Measurements from ENCODE around the gene ALDH9A1. TPM values are rescaled to one million over a fixed set of nuclear protein-coding genes. Genes with fewer than 3 reads are reported as not detected.

The ALDH9A1 gene
- total and polyA plus RNA-seq, 2 of the 8 experiments (the other 6 are each of a cell fraction or from before 2014, with no cell fraction given): 57.6 to 63.8 TPM

DNA sequence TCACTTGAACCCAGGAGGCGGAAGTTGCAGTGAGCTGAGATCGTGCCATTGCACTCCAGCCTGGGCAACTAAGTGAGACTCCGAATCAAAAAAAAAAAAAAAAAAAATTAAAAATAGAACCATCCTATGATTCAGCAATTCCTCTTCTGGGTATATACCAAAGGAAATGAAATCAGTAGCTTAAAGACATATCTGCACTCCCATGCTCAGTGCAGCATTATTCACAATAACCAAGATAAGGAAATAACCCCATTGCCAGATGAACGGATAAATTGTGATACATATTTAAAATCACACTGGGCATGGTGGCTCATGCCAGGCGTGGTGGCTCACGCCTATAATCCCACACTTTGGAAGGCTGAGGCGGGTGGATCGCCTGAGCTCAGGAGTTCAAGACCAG is 23.8 kb downstream of the ALDH9A1 start:
- no peak overlapping the region for H2BK12ac ChIP-seq (ENCODE audit: low read depth, low read length)
- no peak overlapping the region for H4K91ac ChIP-seq (replicated peaks; ENCODE audit: insufficient read length, low read length)
- H3K14ac ChIP-seq (ENCODE audit: insufficient read length): no peak overlapping the region
- no peak overlapping the region for H3K56ac ChIP-seq (replicated peaks; ENCODE audit: insufficient read length, low read depth, low read length)
- H3K27ac ChIP-seq (ENCODE audit: low read depth, low read length): no peak overlapping the region
- H2BK5ac ChIP-seq (ENCODE audit: low read depth, low read length): no peak overlapping the region
- H3K9me3 ChIP-seq (ENCODE audit: insufficient read depth in 2 of 2, low read depth in 1 of 2, low read length in 1 of 2): no peaks in the 10 kb centered on the region
- H2AFZ ChIP-seq (ENCODE audit: low read length): no peak overlapping the region
- no peaks in the 10 kb centered on the region for H3K79me1 ChIP-seq (ENCODE audit: low read depth, low read length)
- no peak overlapping the region for H3K4ac ChIP-seq (replicated peaks; ENCODE audit: insufficient read length, low read depth, low read length)
- H2BK120ac ChIP-seq (replicated peaks; ENCODE audit: low read depth, low read length): no peak overlapping the region
- H4K20me1 ChIP-seq (replicated peaks in 1 of 2; ENCODE audit: control insufficient read depth in 1 of 2, insufficient read depth in 2 of 2, low read length in 2 of 2): peaks cover 0 to 2% of the 10 kb centered on the region in 2 experiments
- H3K9ac ChIP-seq (replicated peaks in 1 of 4; ENCODE audit: extremely low read depth in 1 of 4, low read depth in 3 of 4, low read length in 3 of 4): no peak overlapping the region
- no peak overlapping the region for H3K18ac ChIP-seq (ENCODE audit: extremely low read depth, low read length)
- H3K4me1 ChIP-seq (replicated peaks in 1 of 4; ENCODE audit: control insufficient read depth in 3 of 4, insufficient read depth in 4 of 4, low read length in 3 of 4): no peaks in the 10 kb centered on the region
- H3K36me3 ChIP-seq (ENCODE audit: control insufficient read depth in 2 of 4, insufficient read depth in 4 of 4, low read length in 3 of 4): peaks cover 5 to 27% (median 16%) of the 10 kb centered on the region in 4 experiments; a peak in 6 of 8 replicates
- no peak overlapping the region for H2BK15ac ChIP-seq (ENCODE audit: low read length)
- no peaks in the 10 kb centered on the region for H3K79me2 ChIP-seq (ENCODE audit: control insufficient read depth in 1 of 2, insufficient read depth in 2 of 2, low read length in 2 of 2)
- H3K4me2 ChIP-seq (ENCODE audit: insufficient read depth in 1 of 2, low read depth in 2 of 2, low read length in 2 of 2): no peak overlapping the region
- ChIA-PET CTCF (ENCODE audit: partially characterized antibody) (interaction anchor here (0.9 to 1.5 kb wide), 2 partner anchors 73 to 227 kb away, joined by 3 to 4 read pairs; no protein-coding TSS in a partner anchor), POLR2A (ENCODE audit: partially characterized antibody) (no interaction called here)
- H3K4me3 ChIP-seq (ENCODE audit: extremely low read depth in 1 of 4, insufficient read depth in 2 of 4, low read depth in 3 of 4, low read length in 4 of 4): no peak overlapping the region
- H4K5ac ChIP-seq (ENCODE audit: insufficient read length, low read depth, low read length): no peak overlapping the region
- no peak overlapping the region for H2BK20ac ChIP-seq (ENCODE audit: low read length)
- H3K23me2 ChIP-seq (ENCODE audit: low read depth, low read length): no peaks in the 10 kb centered on the region
- H4K8ac ChIP-seq (ENCODE audit: extremely low read depth, insufficient read depth, low read length): no peak overlapping the region
- no peak overlapping the region for H2AK5ac ChIP-seq (ENCODE audit: low read depth, low read length)
- no peak for FAIRE-seq
- DNase-seq (ENCODE audit: low read depth in 1 of 2, low spot score in 2 of 2): no peak
- 96% methylated on average over 7 of the region's 8 CpGs; no CpG with 5 or more reads in 1 of the 2 experiments for WGBS, 2 experiments (ENCODE audit: extremely low coverage in 1 of 2, insufficient coverage in 1 of 2, insufficient read length in 1 of 2, insufficient replicate concordance in 2 of 2, low coverage in 1 of 2, low lambda C conversion rate in 2 of 2, missing lambda C conversion rate in 1 of 2)
- no peak overlapping the region for H3K23ac ChIP-seq (ENCODE audit: insufficient read length)
- H3K27me3 ChIP-seq (replicated peaks in 1 of 4; ENCODE audit: control insufficient read depth in 3 of 4, extremely low read depth in 1 of 4, insufficient read depth in 3 of 4, low read length in 3 of 4): no peaks in the 10 kb centered on the region
- TF ChIP-seq SIN3A (conservative IDR thresholded peaks at IDR 0.05 in 1 of 2, IDR thresholded peaks at IDR 0.05 in 1 of 2; ENCODE audit: low read depth in 1 of 2, low read length in 2 of 2): no peak
- no peak for TF ChIP-seq SRF (IDR thresholded peaks at IDR 0.05; ENCODE audit: low read depth, low read length)
- no peak for TF ChIP-seq POLR2AphosphoS5 (IDR thresholded peaks at IDR 0.05; ENCODE audit: low read depth, low read length)
- no peak for TF ChIP-seq RBBP5 (IDR thresholded peaks at IDR 0.05; ENCODE audit: borderline replicate concordance, low read depth, low read length)
- no peak for TF ChIP-seq PHF8 (conservative IDR thresholded peaks at IDR 0.05; ENCODE audit: low read depth, low read length)
- no peak for TF ChIP-seq TCF12 (IDR thresholded peaks at IDR 0.05; ENCODE audit: low read depth, low read length)
- no peak for TF ChIP-seq ASH2L (IDR thresholded peaks at IDR 0.05; ENCODE audit: low read length)
- TF ChIP-seq MAFK (IDR thresholded peaks at IDR 0.05; ENCODE audit: low read depth, low read length): no peak
- TF ChIP-seq, protein P1, sequence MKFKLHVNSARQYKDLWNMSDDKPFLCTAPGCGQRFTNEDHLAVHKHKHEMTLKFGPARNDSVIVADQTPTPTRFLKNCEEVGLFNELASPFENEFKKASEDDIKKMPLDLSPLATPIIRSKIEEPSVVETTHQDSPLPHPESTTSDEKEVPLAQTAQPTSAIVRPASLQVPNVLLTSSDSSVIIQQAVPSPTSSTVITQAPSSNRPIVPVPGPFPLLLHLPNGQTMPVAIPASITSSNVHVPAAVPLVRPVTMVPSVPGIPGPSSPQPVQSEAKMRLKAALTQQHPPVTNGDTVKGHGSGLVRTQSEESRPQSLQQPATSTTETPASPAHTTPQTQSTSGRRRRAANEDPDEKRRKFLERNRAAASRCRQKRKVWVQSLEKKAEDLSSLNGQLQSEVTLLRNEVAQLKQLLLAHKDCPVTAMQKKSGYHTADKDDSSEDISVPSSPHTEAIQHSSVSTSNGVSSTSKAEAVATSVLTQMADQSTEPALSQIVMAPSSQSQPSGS (IDR thresholded peaks at IDR 0.05; ENCODE audit: low read length): no peak
- TF ChIP-seq CBX8 (IDR thresholded peaks at IDR 0.05; ENCODE audit: borderline replicate concordance, low read depth, low read length): no peak
- TF ChIP-seq TAF1 (IDR thresholded peaks at IDR 0.05; ENCODE audit: low read depth, low read length): no peak
- no peak for TF ChIP-seq KDM5A (IDR thresholded peaks at IDR 0.05; ENCODE audit: low read length)

All from H1 (cell line).